EH (cell line): Measurements from ENCODE around the gene DIPK2B.

Source experiments
- DNase-seq: peaks from one replicate; pipeline ENCODE4 v3.0.0-alpha.2; 2015; ENCODE audit warnings: low read depth

The DIPK2B gene, protein sequence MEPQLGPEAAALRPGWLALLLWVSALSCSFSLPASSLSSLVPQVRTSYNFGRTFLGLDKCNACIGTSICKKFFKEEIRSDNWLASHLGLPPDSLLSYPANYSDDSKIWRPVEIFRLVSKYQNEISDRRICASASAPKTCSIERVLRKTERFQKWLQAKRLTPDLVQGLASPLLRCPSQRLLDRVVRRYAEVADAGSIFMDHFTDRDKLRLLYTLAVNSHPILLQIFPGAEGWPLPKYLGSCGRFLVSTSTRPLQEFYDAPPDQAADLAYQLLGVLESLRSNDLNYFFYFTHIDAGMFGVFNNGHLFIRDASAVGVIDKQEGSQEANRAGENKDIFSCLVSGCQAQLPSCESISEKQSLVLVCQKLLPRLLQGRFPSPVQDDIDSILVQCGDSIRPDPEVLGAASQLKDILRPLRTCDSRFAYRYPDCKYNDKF

DNA sequence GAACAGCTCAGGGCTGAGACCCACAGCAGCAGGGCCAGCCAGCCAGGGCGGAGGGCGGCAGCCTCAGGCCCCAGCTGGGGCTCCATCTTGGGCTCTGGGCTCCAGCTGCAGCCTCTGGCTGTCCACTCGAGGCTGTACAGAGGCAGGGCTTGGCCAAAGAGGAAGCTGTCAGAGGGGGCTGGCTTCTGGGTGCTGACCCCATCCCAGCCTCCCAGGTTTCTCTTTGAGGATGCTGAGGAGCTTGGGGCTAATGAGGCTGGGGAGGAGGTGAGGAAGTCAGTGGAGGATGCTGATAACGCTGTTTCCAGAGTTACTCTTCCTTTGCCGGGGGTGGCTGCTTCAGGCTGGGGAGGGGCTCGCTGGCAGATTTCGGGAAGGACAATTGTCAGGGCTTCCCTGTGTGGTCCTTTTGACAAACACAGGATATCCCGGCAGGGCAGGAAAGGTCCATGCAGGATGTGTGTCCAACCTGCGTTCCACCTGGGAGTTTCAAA, at the start of gene DIPK2B:
Gene DIPK2B (minus strand): TSS at position 136 of the 494 bp plus-strand sequence. CDS start 50 bp downstream, at position 86.
- DNase-seq: no peak

DNA sequence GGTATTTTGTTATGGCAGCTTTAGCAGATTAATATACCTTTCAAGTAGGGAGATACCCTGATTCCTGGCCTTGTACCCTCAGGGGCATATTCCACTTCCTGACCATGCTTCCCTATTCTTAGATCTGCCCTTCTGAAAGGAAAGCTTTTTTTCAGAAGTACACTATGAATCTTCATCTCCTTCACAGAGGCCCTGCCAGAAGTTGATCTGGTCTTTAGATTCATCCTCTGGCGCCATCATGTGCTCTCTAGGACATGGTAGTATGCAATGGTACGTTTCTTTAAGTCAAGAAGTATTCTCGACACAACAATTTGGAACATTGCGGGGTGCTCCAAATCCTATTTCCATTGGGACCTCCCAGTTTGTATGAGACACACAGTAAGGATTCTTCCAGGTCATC, 39.6 kb upstream of the DIPK2B start:
- no peak for DNase-seq

DNA sequence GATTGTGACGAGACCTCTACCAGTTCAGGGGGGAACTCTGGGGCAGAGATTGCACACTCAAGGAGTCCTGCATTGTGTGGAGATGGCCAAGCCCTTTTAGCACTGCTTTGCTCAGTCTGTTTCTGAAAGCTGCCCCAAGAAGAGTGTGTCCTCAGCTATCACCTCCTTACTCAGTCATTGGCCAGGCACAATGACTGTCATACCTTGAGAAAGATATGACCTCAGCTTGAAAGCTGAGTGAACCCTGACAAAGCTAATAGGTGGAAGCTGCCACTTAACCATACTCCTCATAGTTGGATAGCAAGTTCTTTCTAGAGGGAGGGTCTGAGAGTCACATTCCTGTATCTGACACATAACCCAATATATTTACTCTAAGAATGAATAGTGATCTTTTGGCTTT, 37.8 kb upstream of the DIPK2B start:
- DNase-seq: no peak

DNA sequence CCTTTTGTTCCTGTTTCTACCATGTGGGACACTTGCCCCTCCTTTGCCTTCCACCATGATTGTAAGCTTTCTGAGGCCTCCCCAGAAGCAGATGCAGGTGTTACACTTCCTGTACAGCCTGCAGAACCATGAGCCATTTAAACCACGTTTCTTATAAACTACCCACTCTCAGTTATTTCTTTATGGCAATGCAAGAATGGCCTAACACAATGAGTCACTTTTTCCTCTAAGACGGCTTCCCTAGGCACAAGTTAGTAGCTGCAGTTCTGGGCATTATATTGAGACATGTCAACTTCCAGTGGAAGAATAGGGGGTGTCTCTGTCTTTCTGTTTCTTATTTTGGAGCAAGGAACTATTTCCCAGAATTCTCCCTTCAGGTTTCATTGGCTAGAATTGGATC, 32.9 kb upstream of the DIPK2B start:
- no peak for DNase-seq

DNA sequence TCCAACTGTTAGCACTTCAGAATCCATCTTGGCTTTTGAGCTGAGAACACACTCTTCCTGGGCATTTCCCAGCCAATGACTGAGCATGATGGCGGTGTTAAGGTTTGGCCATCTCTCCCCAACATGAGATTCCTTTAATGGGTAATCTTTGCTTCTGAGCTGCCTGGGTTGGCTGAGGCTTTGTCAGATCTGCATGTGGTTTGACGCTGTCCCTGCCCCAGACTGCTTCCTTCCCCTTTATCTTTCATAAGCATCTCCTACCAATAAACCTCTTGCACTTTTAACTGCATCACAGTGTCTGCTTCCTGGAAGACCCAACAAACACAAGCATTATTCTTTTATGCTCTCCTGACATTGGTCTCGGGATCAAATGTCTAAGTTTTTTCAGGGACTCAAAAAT, 31.5 kb upstream of the DIPK2B start:
- no peak for DNase-seq

DNA sequence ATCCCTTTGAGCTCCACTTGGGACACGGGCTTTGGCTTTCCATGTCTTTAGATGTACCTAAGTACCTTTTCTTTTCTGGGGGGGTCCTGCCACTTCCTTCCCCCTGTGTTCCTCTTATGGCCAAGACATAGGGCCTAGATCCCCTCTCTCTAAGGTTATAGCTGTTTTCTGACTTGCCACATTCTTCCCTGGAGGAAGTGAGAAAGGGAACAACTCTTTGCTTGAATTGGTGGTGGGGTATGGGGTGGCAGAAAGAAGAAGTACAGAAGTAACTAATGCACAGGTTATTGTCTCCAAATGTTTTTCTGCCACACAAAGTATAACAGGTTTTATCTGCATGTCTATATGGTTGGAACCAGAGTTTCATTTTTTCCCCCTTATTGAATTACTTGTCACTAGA, 29.7 kb upstream of the DIPK2B start:
- DNase-seq: no peak

DNA sequence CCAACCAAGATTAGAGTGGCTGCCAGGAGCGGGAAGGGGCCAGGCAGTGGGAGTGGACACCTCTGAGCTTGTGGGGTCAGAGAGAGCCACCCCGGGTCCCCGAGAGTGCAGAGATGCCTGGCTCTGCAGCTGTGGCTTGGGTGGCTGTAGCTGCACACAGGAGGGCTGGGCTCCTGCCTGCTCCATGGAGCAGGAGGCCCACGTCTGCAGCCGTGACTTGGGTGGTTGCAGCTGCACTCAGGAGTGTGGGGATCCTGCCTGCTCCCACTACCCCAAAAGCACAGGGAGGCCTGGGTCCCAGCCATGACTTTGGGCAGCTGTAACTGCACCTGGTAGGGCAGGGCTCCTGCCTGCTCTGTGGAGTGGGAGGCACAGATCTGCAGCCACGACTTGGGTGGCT, 28.7 kb upstream of the DIPK2B start:
- DNase-seq: no peak

DNA sequence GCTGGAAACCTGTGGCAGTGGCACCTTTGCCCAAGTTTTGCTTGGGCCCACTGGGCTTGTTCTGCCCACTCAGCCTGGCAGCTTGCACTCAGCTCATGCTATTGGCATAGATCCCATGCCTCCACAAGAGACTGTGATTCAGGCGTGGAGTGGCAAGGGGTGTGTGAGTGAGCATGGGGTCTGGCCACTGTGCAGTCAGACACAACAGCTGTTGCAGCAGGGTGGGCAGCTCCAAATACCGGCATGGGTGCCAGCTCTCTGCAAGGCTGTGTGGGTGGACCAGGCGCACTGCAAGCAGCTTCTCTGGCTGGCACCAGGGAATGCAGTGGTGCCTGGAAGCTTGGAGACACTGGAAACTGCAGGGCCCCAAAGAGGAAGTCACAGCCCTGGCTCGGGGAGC, 27.4 kb upstream of the DIPK2B start:
- no peak for DNase-seq

DNA sequence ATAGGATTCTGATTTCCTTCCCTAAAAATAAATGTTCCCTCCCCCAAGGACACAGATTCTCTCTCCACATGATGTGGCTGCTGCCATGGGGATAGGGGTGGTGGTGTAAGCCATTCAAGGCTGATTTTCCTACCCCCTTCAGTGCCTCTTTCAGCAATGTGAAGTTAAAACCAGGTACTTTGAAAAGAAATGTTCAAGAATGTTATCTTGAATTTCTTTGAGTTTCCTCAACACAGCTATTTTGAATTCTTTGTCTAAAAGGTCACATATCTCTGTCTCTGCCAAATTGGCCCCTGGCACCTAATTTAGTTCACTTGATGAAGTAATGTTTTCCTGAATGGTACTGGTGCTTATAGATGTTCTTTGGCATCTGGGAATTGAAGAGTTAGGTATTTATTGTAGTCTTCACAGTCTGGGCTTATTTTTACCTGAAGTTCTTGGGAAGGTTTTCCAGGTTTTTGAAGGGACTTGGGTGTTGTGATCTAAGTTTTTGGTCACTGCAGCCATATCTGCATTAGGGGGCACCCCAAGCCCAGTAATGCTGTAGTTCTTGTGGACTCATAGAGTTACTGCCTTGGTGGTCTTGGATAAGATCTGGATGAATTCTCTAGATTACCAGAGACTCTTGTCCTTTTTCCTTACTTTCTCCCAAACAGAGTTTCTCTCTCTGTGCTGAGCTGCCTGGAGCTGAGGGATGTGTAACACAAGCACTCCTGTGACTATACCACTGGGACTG, 7.6 kb upstream of the DIPK2B start:
- no peak for DNase-seq

DNA sequence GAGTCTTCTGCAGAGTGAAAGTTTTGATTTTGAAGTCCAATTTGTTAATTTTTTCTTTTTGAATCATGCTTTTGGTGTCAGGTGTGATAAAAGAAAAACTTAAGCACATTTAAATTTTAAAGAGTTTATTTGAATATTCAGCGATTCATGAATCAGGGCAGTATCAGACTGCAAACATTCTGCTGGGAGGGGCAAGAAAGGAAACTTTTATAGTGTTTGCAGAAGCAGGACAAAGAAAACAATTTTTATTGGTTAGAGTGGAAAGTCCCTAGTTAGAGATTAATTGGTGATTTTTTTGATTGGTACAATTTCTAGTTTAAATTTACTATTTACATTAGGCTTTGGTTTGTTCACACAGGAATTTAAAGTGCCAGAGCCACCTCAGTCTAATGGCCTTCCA, 1.5 kb upstream of the DIPK2B start:
- DNase-seq: no peak

DNA sequence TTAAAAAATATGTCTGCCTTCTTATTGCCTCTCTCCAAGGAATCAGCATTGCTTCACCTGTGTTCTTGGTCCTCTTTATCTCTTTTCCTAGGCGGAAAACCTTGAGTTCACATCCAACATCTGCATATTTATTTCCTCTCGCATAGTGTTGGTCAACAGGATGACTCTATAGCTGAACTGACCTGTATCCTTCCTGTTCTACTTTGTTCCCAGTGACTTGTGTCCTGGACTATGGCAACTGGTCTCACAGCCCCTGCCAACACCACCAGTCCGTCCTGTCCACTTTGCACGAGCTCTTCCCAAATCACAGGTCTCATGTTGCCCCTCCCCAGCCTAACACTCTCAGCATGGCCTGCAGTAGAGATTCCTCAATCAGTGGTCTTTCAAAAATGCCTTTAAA, 2.0 kb downstream of the DIPK2B start:
- no peak for DNase-seq

DNA sequence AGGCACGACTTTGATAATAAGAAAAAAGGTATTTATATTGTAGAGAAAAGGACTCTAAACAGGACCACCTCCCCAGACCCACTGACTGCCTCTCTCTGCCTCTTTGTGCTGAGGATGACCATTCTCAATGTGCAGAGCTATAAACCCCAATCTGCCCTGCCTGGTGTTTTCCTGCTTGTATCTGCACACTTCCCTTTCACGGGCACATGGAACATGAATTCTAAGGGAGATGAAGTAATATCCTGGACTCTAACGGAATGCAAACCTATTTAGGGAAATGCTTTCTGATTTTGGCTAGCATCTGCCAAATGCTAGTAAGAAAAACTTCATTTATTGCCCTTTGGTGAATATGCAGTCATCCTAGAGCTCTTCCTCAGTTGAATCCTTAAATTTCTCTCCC, 2.4 kb downstream of the DIPK2B start:
- no peak for DNase-seq

DNA sequence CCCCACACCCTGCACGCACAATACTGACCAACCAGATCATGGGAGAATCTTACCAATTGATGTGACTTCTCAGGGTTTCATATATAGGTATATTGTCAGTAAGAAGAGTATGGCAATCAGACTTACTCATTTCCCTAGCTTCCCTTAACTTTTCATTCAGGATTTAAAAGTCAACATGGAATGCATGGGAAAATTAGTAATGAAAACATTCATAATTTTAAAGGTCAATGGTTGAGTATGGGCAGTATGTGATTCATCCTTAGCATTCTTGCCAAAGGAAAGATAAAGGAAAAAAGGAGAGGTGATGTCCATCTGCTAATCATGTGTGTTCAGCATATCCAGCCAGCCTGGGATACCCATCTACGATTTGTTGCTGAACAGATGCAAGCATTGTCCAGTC, 4.0 kb downstream of the DIPK2B start:
- DNase-seq: peak; percentile 61

DNA sequence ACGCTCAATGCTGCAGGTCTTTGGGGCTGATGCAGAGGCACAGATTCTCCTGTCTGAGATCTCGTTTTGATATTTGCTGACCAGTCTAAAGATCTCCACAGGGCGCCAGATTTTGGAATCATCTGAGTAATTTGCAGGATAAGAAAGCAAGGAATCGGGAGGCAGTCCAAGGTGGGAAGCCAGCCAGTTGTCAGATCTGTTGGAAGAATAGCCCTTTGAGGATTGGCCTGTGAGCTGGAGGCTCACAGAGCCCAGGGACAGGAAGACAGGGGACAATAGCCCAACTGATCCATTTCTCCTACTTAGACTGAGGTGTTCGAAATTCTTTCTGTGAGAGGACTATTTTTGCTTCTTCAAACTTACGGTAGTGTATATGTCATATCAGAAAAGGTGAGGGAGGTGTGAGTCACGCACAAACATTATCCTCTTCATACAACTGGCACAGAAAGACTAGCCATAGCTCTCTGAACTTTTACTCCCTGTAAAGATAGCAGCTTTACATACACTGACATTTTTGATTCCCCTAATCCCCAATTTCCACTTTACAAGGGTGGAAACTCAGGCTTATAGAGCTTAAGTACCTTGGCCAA, 8.8 kb downstream of the DIPK2B start:
- DNase-seq: no peak

DNA sequence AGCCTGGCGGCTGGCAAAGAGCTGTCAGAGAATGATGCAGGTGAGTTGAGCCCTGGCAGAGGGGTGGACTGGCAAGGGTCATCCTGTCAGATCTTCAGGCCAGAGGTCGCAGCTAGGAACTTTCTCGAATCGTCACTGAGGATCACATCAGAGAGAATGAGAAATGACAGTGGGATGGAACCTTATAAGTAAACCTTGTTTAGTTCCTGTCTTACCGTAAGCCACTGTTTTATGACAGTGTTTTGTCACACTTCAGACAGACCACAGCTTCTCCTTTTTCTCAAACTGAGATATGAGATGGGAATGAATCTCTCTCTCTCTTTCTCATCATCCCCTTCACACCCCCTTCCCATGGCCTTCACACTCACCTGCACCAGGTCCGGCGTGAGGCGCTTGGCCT, 9.3 kb downstream of the DIPK2B start:
- no peak for DNase-seq

DNA sequence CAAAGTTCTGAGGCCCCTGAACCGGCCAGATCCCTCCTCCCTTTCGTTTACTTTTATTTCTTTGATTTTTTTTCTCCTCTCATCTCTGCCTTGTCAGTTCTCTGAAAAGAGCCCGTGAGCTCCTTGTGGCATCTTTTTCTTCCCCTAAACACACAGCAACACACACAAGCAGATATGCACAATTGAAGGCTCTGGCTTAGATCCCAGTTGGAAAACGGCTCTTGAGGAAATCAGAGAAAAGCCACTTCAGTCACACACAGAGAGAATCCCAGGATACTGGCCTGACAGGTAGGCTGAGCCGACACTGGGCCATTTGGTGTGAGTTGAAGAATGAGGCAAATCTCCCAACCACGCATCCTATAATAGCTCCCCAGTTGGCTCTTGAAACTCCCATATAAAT, 12.9 kb downstream of the DIPK2B start:
- DNase-seq: no peak

DNA sequence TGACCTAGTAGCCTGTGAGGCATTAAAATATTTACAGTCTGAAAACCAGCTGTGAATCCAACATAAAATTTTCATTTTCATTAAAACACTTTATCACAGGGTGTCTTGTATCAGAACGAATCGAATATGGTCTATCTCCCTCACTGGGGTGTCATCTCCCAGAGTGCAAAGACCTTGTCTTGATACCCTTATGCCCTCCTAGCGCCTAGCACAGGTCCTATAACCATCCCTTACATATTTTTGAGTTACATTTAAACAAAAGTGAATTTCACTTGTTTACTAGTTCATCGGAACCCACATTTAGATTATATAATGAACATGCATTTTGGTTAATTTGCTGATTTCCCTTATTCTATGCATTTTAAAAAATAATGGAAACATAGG, 14.0 kb downstream of the DIPK2B start:
- DNase-seq: no peak

DNA sequence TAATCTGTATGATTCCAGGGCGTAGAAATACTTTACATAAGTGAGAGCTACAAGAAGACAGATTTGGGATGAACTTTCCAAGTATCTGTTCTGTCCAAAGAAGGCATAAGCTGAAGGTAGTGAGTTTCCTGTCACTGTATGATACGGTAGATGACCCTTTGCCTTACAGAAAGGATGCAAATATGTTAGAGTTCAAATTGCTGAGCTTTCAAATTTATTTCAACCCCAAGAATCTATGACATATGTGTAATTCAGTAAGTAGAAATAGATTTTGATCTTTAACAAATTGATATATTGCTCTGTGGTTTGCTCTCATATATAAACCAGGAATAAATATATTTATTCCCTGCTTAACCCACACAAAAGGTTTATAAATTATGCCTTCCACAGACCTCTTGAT, 16.5 kb downstream of the DIPK2B start:
- no peak for DNase-seq

DNA sequence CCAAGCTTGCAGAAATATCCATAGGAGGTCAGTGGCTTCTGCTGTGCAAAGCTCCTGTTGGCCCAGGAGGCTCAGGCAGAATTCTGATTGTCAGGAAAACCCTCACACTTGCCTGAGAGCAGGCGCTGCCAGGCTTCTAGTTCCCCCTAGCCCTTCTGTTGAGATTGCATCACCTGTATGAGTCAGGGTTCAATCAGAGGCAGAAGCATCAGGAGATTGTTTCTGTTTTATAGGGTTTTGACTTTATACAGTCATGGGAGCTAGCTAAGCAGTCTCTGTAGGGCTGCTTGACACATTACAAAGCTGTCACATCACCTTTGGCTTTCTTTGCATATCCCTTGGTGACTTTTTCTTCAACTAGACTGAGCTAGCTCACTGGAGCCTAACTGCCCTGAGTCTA, 27.8 kb downstream of the DIPK2B start:
- peak; percentile 7 for DNase-seq

DNA sequence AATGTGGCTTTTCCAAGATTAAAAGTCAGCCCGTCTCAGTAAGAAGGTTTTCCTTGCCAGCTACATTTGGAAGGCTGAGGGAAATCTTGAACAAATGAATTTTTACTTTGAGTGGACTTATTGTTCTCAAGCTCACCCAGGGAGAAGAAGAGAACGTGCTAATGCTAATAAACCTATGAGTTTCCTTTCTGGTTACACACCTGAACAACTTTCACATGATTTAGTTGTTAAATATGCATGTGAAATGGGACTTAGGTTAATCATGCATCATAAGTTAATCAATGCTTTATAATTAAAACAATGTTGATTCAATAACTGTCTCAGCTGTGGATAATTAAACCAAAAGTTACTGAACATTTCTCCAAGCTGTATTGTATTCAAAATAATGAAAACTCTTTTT, 33.9 kb downstream of the DIPK2B start:
- DNase-seq: no peak

DNA sequence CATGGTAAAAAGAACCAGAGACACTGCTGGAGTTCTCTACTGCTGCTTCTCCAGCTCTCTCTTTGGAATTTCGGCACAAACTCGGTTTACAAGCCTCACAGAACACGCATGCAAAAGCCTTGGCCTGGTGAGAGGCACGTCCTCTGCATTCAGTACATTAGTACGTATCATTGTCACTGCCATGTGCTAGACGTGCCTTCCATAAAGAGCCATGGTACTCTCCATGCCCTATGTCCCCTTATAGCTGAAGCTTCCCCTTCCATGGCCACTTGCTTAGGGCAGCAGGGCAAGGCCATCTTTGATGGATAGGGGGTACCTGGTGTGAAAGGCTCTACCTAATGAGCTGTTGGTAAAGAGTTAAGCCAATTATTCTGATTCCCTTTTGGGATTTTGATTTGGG, 35.0 kb downstream of the DIPK2B start:
- no peak for DNase-seq

DNA sequence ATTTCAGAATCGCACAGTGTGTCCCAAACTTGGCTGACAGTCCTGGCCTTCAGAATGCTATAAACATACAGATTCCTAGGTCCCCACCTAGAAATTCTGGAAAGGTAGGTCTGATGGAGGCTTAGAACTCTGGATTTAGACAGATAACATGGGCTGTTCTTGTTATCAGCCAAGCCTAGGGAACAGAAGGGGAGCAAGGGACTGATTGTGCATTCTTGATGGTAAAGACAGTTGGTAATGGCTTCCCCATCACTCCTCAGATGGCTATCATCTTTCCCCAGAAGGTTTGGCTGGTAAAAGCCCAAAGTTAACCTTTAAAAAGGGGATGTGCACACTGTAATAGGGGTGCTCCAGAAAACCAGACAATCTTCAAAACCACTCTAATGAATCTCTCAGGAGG, 35.7 kb downstream of the DIPK2B start:
- no peak for DNase-seq

DNA sequence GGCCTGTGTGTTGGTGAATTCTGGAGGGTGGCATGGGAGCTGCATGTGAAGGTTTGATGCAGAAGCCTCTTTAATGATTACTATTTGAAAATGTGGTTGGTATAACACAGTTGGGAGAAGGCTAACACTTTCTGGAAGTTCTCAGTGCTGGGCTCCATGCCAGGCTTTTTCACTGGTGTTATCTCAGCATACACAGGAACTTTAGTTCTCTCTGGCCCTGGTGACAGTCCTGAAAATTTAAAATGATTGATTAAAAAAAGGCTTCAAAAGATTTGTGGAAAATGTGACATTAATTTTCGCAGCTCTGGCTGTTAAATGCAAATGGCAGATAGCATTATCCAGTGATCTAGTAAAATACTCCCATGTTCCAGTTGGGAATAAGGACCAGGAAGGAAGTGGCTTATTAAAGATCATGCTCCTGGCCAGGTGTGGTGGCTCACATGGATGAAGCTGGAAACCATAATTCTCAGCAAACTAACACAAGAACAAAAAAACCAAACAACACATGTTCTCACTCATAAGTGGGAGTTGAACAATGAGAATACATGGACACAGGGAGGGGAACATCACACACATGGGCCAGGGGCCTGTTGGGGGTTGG, 36.6 kb downstream of the DIPK2B start:
- no peak for DNase-seq
